Fibroblast of skin of right biceps (primary cell): ENCODE results near the gene CAPN10.

Experiments
- DNase-seq: peaks from one replicate; pipeline ENCODE4 v3.0.0-alpha.2; 2013

The CAPN10 gene

GRCh38 chr2:240575101-240575965 lies 11.2 kb upstream of the CAPN10 start:
- no peak for DNase-seq

- DNase-seq, result no peak
These were observed 10.5 kb upstream of the CAPN10 start for GRCh38 chr2:240576036-240576435.

DNA sequence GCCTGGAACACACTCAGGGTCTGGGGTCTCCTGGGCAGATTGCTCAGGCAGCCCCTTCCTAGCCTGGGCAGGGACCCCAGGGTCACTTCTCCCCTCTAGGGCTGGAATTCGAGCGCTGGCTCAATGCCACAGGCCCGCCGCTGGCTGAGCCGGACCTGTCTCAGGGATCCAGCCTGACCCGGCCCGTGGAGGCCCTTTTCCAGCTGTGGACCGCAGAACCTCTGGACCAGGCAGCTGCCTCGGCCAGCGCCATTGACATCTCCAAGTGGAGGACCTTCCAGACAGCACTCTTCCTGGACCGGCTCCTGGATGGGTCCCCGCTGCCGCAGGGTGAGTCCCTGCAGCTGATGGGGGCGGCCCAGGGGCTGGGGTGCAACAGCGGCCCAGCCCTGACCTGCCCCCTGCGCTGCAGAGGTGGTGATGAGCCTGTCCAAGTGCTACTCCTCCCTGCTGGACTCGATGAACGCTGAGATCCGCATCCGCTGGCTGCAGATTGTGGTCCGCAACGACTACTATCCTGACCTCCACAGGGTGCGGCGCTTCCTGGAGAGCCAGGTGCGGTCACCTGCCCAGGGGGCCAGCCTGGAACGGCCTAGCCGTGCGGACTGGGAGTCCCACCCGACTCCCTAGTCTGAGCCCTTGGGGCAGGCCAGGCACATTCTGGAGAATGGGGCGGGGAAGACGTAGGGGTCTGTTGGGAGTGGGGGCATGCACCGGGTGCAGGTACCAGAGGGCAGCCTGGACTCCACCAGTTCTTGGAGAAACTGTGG lies 9.9 kb upstream of the CAPN10 start:
- no peak for DNase-seq

GRCh38 chr2:240577281-240578109 lies 9.0 kb upstream of the CAPN10 start:
- no peak for DNase-seq

DNA sequence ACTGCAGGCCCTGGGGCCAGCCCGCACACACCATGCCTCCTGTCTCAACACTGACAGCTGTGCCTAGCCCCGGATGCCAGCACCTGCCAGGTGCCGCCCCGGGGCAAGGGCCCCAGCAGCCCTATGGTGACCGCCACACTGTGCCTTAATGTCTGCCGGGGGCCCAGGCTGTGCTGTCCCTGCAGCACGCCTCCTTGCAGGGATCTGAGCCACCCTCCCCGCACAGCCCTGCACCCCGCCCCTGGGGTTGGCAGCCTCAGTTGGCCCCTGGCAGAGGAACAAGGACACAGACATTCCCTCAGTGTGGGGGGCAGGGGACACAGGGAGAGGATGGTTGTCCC lies 8.5 kb upstream of the CAPN10 start:
- no peak for DNase-seq

- DNase-seq, result no peak
These were observed 8.0 kb upstream of the CAPN10 start for GRCh38 chr2:240578488-240578887.

- no peak for DNase-seq
These were observed 7.3 kb upstream of the CAPN10 start for GRCh38 chr2:240579071-240579762.

GRCh38 chr2:240579771-240580614 lies 6.5 kb upstream of the CAPN10 start:
- peak; percentile 32 for DNase-seq

DNA sequence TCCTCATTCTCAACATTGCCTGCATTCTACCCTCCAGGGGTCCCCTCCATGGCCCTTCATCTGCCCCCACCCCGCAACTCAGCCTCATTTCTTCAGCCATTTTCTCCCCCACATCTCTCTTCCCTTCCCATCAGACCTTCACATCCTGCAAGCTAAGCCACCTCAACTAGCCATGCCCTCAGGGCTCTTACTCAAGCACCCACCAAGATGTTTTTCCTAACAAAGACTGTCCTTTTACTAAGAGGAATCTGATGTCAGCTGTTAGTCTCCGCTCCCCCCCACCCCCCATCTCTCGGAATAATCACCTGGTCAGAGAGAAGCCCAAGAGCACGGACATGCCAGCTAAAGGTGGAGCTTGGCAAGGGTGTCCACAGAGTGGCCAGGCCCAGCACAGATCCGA lies 4.7 kb upstream of the CAPN10 start:
- DNase-seq, result no peak

DNA sequence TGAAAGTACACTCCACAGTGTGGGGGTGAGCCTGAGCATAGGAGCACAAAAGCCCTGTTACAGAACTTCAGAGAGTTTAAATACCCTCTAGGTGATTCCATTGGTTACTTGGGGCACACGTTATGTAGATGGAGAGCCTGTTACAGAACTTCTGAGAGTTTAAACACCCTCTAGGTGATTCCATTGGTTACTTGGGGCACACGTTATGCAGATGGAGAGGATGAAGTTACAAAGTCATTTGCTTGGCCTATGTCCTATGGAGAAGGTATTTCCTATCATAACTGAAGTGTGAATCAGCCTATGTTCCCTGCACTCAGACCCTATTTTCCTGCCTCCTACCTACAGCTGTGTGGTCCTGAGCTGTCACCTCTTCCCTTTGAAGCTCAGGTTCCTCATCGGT lies 3.8 kb upstream of the CAPN10 start:
- DNase-seq, result no peak

DNA sequence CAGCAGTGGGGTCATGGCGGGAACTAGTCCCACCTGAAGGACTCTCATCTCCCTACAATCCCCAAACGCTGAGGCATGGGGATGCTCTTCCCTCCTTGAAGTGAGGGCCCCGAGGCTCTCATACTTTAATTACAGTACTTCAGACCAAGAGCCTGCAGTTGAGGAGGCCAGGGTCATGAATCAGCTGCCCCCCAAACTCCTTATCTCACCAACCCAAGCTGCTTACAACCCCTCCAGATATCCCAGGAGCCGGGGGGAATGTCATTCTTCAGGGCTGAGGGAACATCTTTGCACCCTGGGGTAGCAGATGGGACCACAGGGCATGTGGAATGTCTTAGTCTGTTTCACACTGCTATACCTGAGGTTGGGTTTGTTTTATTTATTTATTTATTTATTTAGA lies 2.8 kb upstream of the CAPN10 start:
- DNase-seq, result no peak

- peak; percentile 38 for DNase-seq
These were observed 2.0 kb upstream of the CAPN10 start for GRCh38 chr2:240584486-240585031.

- no peak for DNase-seq
These were observed 1.4 kb upstream of the CAPN10 start for GRCh38 chr2:240585101-240585500.

- DNase-seq, result no peak
These were observed 795 bp upstream of the CAPN10 start for GRCh38 chr2:240585681-240586197.

- no peak for DNase-seq
These were observed 626 bp downstream of the CAPN10 start for GRCh38 chr2:240586919-240587800.

DNA sequence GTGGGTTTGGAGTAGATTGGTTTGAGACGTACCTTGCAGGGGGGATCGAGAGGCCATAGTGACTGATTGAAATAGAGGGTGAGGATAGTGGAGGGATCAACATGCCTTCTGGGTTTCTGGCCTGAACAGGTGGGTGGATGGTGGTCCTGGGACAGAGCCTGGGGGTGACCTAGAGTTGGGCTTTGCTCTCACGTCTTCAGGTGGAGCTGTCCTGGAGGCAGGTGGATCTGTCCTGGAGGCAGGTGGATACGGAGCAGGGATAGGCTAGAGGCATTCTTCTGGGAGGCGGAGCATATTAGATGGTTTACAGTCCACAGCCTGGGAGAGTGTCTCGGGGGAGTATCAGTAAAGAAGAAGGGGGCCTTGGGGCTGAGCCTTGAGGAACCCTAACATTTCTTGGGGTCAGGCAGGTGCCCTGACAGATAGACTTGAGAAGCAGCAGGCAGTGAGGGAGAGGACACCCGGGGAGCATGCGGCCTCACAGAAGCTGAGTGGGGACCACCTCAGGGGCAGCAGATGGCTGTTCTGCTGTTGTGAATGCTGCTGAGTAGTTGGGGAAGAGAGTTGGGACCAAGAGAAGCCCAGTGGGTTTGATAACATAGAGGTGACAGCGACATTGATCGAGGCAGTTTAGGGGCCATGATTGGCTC lies 1.6 kb downstream of the CAPN10 start:
- DNase-seq, result no peak

- DNase-seq, result no peak
These were observed 2.1 kb downstream of the CAPN10 start for GRCh38 chr2:240588669-240589068.

GRCh38 chr2:240589375-240589774 lies 2.8 kb downstream of the CAPN10 start:
- DNase-seq, result no peak

DNA sequence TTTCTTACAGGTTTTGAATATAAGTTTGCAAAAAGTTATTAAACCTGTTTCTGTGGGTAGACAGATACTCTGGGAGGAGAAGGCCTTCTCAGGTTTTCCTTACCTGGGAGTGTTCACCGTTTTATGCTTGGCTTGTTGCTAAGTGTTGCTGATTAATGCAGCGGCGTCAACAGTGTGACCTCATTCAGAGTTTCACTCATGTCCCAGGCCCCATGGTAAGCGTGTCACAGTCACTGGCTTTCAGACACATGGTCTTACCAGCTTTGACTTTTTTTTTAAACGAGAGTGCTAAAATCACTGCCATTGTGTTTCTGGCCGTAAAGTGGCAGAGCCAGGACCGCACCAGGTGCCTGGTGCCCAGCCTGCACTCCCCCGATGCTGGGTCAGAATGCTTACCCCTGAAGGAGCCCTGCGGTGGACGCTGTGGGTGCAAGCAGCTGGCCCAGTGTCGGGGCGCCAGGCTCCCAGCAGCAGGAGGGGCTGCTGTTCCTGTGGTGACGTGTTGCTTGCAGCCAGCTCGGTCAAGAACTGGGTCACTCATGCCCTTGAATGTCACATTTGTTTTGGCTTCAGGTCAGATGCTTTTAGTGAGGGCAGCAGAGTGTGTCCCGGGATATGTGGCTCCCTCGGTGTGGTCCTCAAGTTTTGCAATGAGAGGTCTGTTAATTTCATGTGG lies 3.5 kb downstream of the CAPN10 start:
- no peak for DNase-seq
